Mammary epithelial cell (primary cell): ENCODE data around the gene PUDP.

Experiments
- CTCF ChIP-seq, 2 donors: IDR thresholded peaks in 1 of 2; conservative IDR thresholded peaks in 1 of 2; 2 replicates each; pipeline ENCODE4 v1.5.1; 2011 to 2012; ENCODE audit warnings: inconsistent platforms in 2 of 2, low read length in 2 of 2, mild to moderate bottlenecking in 2 of 2, control low read depth in 1 of 2, low read depth in 1 of 2; ENCODE audit not compliant: insufficient read depth in 1 of 2; ENCODE audit errors: extremely low read depth in 1 of 2
- EZH2 ChIP-seq: IDR thresholded peaks from 2 replicates; pipeline ENCODE4 v1.6.1; 2012; ENCODE audit warnings: low read length, inconsistent platforms, borderline replicate concordance

- TF ChIP-seq CTCF (conservative IDR thresholded peaks at IDR 0.05 in 1 of 2, IDR thresholded peaks at IDR 0.05 in 1 of 2; ENCODE audit: extremely low read depth in 1 of 2, insufficient read depth in 1 of 2, low read depth in 1 of 2, low read length in 2 of 2) (no peak), EZH2 (no peak)
These were observed 80.7 kb downstream of the PUDP start for GRCh38 chrX:7067256-7067655.
